ENCODE results near the gene UFC1.

DNA sequence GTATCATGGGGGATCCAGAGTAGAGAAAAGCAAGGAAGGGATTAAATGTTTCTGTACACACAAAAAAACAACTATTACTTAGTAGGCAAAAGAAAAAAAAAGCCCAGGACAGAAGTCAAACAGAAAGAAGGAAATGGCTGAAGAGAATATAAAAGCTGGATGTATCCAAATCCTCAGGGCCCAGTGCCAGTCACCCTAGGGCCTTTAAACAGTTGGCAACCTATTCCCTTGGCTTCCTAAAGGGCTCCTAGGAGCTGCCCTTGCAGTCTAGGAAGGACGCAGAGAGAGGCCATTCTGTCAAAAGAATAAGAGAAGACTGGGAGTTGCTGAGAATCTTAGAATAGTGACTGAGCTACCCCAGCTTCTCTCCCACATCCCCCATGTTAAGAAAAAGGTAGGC, 18.6 kb downstream of the UFC1 start:
- TF ChIP-seq, protein P1, sequence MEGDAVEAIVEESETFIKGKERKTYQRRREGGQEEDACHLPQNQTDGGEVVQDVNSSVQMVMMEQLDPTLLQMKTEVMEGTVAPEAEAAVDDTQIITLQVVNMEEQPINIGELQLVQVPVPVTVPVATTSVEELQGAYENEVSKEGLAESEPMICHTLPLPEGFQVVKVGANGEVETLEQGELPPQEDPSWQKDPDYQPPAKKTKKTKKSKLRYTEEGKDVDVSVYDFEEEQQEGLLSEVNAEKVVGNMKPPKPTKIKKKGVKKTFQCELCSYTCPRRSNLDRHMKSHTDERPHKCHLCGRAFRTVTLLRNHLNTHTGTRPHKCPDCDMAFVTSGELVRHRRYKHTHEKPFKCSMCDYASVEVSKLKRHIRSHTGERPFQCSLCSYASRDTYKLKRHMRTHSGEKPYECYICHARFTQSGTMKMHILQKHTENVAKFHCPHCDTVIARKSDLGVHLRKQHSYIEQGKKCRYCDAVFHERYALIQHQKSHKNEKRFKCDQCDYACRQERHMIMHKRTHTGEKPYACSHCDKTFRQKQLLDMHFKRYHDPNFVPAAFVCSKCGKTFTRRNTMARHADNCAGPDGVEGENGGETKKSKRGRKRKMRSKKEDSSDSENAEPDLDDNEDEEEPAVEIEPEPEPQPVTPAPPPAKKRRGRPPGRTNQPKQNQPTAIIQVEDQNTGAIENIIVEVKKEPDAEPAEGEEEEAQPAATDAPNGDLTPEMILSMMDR (IDR thresholded peaks at IDR 0.05; ENCODE audit: poor library complexity) = no peak
- TF ChIP-seq EZH2 (IDR thresholded peaks at IDR 0.05; ENCODE audit: borderline replicate concordance) (no peak), EZH2phosphoT487 (IDR thresholded peaks at IDR 0.05; ENCODE audit: low read depth, severe bottlenecking, unreplicated experiment) (no peak)

Data from hepatocyte (in vitro differentiated cells).